ENCODE measurements around the gene MYOCD.

MYOCD gene

GRCh38 chr17:12768255-12768654 lies 102.6 kb downstream of the MYOCD start:
- DNase-seq: no peak

GRCh38 chr17:12769981-12770380 lies 104.3 kb downstream of the MYOCD start:
- DNase-seq: no peak

DNA sequence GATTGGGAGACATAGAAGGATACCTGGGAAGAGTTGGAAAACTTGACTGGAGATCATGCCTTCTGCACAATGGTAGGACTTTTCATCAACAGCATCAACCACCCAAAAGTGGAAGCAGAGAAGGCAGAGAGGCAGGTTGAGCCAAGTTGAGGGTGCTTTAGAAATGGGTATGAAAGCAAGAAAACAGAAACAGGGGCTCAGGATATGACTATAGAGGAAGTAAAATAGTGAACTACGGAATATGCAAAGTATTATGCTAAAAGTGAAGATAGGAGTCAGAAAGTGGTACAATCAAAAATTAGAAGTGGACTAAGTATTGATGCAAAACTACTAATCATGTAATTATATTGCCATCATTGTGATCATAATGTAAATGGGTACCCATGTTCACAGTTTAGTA lies 107.5 kb downstream of the MYOCD start:
- no peak for DNase-seq

DNA sequence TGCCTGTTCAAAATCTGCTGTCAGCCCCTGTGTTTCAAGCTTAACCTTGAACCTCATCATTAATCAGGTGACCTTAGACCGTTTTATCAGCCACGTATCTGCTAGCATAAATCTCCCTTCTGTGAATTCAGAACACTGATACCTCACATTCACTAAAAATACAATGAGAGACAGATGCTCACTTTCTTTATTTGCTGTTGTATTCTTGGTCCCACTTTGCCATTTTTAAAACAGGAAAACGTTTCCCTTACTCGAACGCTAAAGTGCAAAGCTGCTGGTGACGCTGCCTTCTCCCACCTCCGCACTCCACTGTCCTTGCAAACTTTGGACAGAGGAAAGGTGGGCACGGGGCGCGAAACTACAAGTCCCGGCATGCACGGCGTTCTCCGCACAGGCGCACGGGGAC lies 123.4 kb downstream of the MYOCD start:
- DNase-seq: peak; percentile 52

DNA sequence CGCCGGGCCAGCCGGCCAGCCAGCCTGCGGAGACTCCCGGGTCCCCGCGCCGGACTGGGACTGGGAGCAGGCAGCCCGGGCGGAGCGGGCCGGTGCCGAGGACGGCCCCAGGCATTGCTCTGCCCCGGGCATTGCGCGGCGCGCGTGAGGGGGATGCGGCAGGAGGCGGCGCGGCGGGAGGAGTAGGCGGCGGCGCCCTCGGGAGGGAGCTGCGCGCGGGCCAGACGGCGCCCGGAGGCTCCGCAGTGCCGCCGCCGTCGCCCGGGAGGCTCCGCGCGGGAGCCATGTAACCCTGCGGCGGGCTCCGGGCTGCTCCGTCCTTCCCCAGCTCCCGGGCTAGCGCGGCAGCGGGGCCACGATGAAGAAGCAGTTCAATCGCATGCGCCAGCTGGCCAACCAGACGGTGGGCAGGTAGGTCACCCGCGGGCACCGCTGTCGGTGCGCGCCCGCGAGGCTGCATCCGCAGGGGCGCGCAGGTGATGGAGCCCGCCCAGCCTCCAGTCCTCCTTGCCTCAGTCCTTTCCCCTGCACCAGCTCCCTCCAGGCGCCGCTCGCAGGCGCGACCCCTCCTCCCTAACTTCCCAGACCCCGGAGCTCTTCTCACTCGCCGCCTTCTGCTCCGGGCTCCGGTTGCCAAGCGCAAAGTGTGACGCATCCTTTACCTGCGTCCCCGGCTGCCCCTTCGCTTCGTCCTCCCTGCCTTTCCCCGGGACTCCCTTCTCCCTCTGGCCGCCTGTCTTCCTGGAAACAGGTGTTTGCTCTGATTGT lies 124.0 kb downstream of the MYOCD start, which contains the start of gene ARHGAP44:
TSS of gene ARHGAP44 (plus strand) at position 18 of the 768 bp plus-strand sequence. CDS start at position 359, 341 bp downstream.
- DNase-seq: peak; percentile 0

DNA sequence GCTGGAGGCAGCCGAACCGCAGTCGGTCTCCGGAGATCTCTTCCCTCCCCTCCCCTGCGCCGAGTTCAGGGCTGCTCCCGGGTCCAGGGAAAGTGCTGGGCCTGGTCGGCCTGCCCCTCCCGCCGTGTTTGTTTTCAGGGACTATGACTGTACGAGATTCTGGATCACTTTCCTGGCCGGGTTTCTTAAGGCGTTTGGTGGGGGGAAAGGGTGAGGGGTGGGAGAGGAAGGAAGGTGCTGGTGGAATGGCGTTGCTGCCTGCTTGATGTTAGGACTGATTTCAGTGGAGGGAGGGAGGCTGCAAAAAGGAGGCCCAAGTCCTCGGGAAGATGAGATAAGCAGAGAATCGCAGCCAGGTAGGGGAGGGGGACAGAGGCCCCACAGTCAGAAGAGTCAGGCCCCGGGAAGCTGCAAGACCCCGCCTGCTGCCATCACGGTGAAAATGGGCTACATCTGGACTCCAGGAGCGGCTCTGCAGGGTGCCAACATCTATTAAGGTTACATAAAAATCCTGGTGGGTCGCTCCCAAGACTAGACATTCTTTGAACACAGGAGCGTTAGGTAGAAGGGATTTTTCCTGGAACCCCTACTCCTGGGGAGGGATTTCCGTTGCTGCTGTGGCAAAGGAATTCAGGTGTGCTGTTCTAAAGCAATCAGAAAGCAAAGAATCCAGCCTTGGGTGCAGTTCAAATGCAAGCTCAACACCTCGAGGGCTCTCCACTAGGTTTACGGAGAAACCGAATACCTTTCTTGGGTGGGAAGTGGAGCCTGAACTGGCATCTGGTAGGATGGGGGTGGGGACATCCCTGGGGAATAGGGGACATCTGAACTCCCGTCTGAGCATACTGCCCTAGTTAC lies 124.8 kb downstream of the MYOCD start:
- DNase-seq: no peak

- no peak for DNase-seq
Observed at GRCh38 chr17:12794919-12795532, 129.3 kb downstream of the MYOCD start.

DNA sequence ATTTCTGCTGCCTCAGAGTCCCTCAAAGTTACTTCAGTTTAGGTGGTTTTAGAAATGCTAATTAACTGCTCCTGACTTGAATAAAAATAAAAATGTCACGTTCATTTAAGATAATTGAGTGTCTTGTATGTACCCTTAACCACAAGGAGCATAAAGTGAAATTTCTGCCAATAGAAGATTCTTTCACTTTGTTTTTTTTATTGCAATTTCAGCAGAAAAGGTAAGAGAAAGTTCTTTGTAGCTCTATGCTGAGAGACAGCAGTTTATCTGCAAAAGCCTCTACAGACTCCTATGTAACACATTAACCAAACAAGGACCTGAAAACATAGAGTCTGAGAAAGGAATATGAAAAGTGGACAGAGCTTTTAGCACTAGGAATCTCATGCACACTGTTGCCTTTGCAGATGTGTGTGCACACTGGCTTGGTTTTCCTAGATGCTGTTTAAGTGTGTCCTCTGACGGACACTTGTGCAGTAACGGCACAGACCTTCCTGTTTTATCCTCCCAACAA lies 135.2 kb downstream of the MYOCD start:
- no peak for DNase-seq

DNA sequence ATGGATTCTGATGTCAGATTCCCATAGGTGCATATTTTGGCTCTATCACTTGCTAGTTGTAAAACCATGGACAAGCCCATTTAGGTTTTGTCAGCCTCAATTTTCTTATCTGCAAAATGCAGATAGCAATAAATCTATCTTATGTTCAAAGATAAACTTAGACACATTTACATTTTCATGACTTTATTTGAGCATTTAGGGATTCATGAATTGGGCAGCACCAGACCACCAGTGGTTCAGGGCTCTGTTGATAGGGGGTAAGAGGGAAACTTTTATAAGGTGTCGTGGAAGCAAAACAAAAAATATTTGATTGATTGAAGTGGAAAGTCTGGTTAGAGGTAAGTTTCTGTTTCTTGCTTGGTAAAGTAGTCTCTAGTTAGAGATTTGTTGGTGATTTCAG lies 140.9 kb downstream of the MYOCD start:
- no peak for DNase-seq

DNA sequence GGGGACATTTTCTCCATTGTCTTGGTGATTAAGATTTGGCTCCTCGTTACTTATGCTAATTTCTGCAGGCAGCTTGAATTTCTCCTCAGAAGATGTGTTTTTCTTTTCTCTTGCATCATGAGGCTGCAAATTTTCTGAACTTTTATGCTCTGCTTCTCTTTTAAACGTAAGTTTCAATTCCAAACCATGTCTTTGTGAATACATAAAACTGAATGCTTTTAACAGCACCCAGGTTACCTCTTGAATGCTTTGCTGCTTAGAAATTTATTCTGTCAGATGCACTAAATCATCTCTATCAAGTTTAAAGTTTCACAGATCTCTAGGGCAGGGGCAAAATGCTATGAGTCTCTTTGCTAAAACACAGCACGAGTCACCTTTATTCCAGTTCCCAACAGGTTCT lies 143.0 kb downstream of the MYOCD start:
- DNase-seq: no peak

DNA sequence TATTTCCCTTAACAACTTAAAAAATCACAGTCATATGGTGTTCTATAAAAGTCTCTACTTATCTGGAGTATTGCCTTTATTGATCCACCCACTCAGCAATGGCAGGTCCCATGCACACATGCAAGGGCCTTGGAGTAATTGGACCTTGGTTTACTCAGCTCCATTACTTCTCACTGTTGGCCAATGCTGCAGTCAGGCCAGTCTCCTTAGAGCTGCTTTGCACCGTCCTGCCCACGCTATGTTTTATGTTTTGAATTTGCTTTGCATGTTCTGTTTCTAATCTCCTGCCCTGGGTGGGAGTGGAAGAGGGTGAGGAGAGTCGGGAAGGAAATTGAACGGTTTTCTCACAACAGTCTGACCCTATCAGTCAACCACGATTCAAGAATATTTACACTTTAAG lies 147.2 kb downstream of the MYOCD start:
- DNase-seq: no peak

DNA sequence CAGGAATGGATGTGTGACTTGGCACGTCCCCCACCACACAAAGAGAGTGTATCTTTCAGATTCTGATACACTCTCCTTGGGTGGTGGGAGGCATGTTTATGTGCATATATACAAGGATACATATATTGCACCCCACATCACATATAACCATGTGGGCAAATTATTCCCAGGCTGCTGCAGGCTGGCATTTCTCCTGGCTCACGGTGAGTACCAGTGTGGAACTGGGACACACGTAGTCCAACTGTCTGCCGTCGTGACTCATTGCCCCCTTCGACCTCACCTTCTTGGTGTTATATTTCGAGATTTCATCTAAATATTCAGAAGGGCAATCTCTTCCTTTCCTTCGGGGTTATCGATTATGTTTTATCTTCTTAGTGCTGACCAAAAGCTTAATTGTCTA lies 148.0 kb downstream of the MYOCD start:
- no peak for DNase-seq

DNA sequence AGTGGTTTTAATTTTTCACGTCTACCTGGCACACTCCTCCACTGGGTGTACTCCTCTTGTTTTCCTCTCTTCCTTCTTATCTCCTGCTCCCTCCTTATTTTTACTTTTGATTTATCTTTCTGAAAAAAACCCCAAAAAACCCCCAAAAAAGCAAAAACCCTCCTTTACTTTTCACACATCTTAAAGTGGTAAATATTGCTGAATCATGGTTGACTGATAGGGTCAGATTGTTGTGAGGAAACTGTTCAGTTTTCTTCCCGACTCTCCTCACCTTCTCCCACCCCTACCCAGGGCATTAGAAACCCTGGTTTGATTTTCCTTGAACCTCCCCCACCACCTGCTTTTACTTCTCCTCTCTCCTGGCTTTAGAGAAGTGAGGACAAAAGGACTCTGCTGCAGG lies 149.0 kb downstream of the MYOCD start:
- DNase-seq: no peak

DNA sequence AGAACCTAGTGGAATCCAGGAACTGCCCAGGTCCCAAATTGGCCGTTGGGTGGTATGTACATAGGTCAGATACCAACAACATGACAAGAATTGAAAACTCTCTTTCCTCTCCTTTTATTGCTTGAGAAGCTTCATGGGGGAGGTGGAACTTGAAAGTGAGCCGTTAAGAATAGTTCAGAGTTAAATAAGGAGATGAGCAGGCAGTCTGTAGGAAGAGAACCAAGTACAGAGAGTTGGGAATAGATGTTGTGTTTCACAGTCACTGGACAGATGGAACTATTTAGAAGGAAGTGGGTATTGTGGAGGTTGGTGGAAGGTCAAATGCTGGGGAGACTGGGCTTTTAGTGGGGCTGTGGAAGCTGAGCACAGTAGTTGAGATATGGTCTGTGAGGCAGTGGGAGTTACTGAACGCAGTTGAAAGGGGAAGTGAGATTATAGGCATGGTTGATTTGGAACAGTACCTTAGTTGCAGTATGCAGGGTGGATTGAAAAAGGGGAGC lies 150.0 kb downstream of the MYOCD start:
- no peak for DNase-seq

Measured in activated CD4-positive, alpha-beta T cell treated with anti-CD3 and anti-CD28 coated beads, Interleukin-2, Interleukin-6, amounts not matched to agents 100 ng/mL and 50 ng/mL, durations not matched to agents 16 hours and 8 hours (primary cell).